IMR-90 (cell line): ENCODE measurements around the gene SSX2IP. TPM values are rescaled to one million over a fixed set of nuclear protein-coding genes. Genes with fewer than 3 reads are reported as not detected.

Source experiments
- ATAC-seq: fragments of 200-7000 bp; cut with Tn5 transposase; 2 replicates; pipeline ENCODE4 v1.9.1; 2020; ENCODE audit warnings: low read depth, mild to moderate bottlenecking, moderate library complexity
- BruUV-seq: library from RNA; stranded (reverse); fragments of 400-500 nt; replicated peaks from 2 replicates; lab custom pipeline; 2021; lab: Mats Ljungman, UMichigan
- CTCF ChIA-PET: fragments of 300-600 bp; formaldehyde crosslinking; extraction: SDS; loops from one replicate; lab custom pipeline; 2021; ENCODE audit warnings: antibody characterized with exemption; lab: Yijun Ruan, JAX
- POLR2A ChIA-PET: fragments of 300-600 bp; sonication (Branson Sonifier 250); formaldehyde crosslinking; loops from one replicate; lab custom pipeline; 2022; ENCODE audit warnings: antibody characterized with exemption; ENCODE audit not compliant: unreplicated experiment; lab: Charles Lee
- DNase-seq: peaks from one replicate; pipeline ENCODE4 v3.0.0; 2013
- H2AFZ ChIP-seq: replicated peaks from 2 replicates; pipeline ENCODE3; 2013; ENCODE audit warnings: low read length, mild to moderate bottlenecking; ENCODE audit not compliant: poor library complexity
- H2AK5ac ChIP-seq: 2 replicates; pipeline ENCODE4 v1.6.1; 2013; ENCODE audit warnings: low read depth, low read length, inconsistent platforms
- H2AK9ac ChIP-seq: replicated peaks from 2 replicates; pipeline ENCODE3; 2013; ENCODE audit warnings: mild to moderate bottlenecking, low read depth, low read length, moderate library complexity; ENCODE audit not compliant: poor library complexity
- H2BK120ac ChIP-seq: 2 replicates; pipeline ENCODE4 v1.6.1; 2013; ENCODE audit warnings: low read depth, low read length, inconsistent platforms
- H2BK15ac ChIP-seq: 3 replicates; pipeline ENCODE4 v1.6.1; 2013; ENCODE audit warnings: low read depth, low read length, inconsistent platforms
- H2BK20ac ChIP-seq: 2 replicates; pipeline ENCODE4 v1.6.1; 2013; ENCODE audit warnings: low read depth, mild to moderate bottlenecking, inconsistent platforms, low read length, moderate library complexity
- H2BK5ac ChIP-seq: 2 replicates; pipeline ENCODE4 v1.6.1; 2013; ENCODE audit warnings: mild to moderate bottlenecking, low read depth, low read length, inconsistent platforms; ENCODE audit not compliant: poor library complexity, severe bottlenecking
- H3K14ac ChIP-seq: replicated peaks from 2 replicates; pipeline ENCODE4 v1.6.1; 2013; ENCODE audit warnings: low read depth, low read length, inconsistent platforms
- H3K18ac ChIP-seq: 2 replicates; pipeline ENCODE4 v1.6.1; 2013; ENCODE audit warnings: low read depth, low read length, control low read depth
- H3K23ac ChIP-seq: 2 replicates; pipeline ENCODE4 v1.6.1; 2013; ENCODE audit warnings: low read depth, low read length, inconsistent platforms
- H3K27ac ChIP-seq: 2 replicates; pipeline ENCODE4 v1.5.1; 2013; ENCODE audit warnings: mild to moderate bottlenecking, control low read depth, low read length; ENCODE audit not compliant: insufficient read depth
- H3K27me3 ChIP-seq: 2 replicates; pipeline ENCODE4 v1.6.1; 2013; ENCODE audit warnings: low read length; ENCODE audit not compliant: control insufficient read depth, insufficient read depth
- H3K36me3 ChIP-seq: 2 replicates; pipeline ENCODE4 v1.6.1; 2013; ENCODE audit warnings: low read length, mixed read lengths; ENCODE audit not compliant: control insufficient read depth, insufficient read depth
- H3K4ac ChIP-seq: 2 replicates; pipeline ENCODE4 v1.6.1; 2013; ENCODE audit warnings: low read depth, low read length, inconsistent platforms
- H3K4me1 ChIP-seq: 2 replicates; pipeline ENCODE4 v1.6.1; 2013; ENCODE audit warnings: low read length, mixed read lengths; ENCODE audit not compliant: control insufficient read depth, insufficient read depth
- H3K4me2 ChIP-seq: 2 replicates; pipeline ENCODE4 v1.6.1; 2013; ENCODE audit warnings: low read depth, mild to moderate bottlenecking, control low read depth, low read length, moderate library complexity
- H3K4me3 ChIP-seq: 2 replicates; pipeline ENCODE4 v1.5.1; 2013; ENCODE audit warnings: low read depth, mild to moderate bottlenecking, control low read depth, low read length, moderate library complexity; ENCODE audit not compliant: insufficient read depth
- H3K56ac ChIP-seq: 2 replicates; pipeline ENCODE4 v1.6.1; 2013; ENCODE audit warnings: low read length, inconsistent platforms; ENCODE audit not compliant: insufficient read depth; ENCODE audit errors: extremely low read depth
- H3K79me1 ChIP-seq, 2 experiments: 2 replicates each; pipeline ENCODE4 v1.6.1; 2013; ENCODE audit warnings: low read length in 2 of 2, inconsistent platforms in 1 of 2, low read depth in 1 of 2
- H3K9ac ChIP-seq: 2 replicates; pipeline ENCODE4 v1.6.1; 2013; ENCODE audit warnings: low read depth, low read length, control low read depth
- H3K9me1 ChIP-seq: 2 replicates; pipeline ENCODE4 v1.6.1; 2013; ENCODE audit warnings: low read length, inconsistent platforms; ENCODE audit not compliant: insufficient read depth
- H3K9me3 ChIP-seq: 2 replicates; pipeline ENCODE4 v1.6.1; 2013; ENCODE audit warnings: low read length; ENCODE audit not compliant: control insufficient read depth, insufficient read depth
- H4K20me1 ChIP-seq: 2 replicates; pipeline ENCODE4 v1.6.1; 2013; ENCODE audit warnings: low read length, inconsistent platforms; ENCODE audit not compliant: insufficient read depth
- H4K5ac ChIP-seq: 2 replicates; pipeline ENCODE4 v1.6.1; 2013; ENCODE audit warnings: mild to moderate bottlenecking, low read depth, low read length, control low read depth
- H4K8ac ChIP-seq, 2 experiments: 2 replicates each; pipeline ENCODE4 v1.6.1; 2013; ENCODE audit warnings: low read depth in 2 of 2, low read length in 2 of 2, control low read depth in 1 of 2, inconsistent platforms in 1 of 2
- H4K91ac ChIP-seq: 2 replicates; pipeline ENCODE4 v1.6.1; 2013; ENCODE audit warnings: low read depth, low read length, inconsistent platforms; ENCODE audit not compliant: insufficient read depth
- BHLHE40 ChIP-seq: fragments of 150-350 bp; IDR thresholded peaks from 2 replicates; pipeline ENCODE4 v1.6.1; 2016; ENCODE audit warnings: mild to moderate bottlenecking, low read depth, low read length
- CEBPB ChIP-seq: IDR thresholded peaks from 2 replicates; pipeline ENCODE4 v1.6.1; 2012; ENCODE audit warnings: low read depth, low read length, improper control_type of control experiment
- CHD1 ChIP-seq: IDR thresholded peaks from 2 replicates; pipeline ENCODE4 v1.6.1; 2012; ENCODE audit warnings: low read depth, low read length, improper control_type of control experiment
- FOS ChIP-seq: fragments of 150-350 bp; IDR thresholded peaks from 2 replicates; pipeline ENCODE4 v1.6.1; 2016; ENCODE audit warnings: low read depth, low read length
- MAFK ChIP-seq: IDR thresholded peaks from 2 replicates; pipeline ENCODE4 v1.6.1; 2012; ENCODE audit warnings: low read depth, low read length, improper control_type of control experiment
- MXI1 ChIP-seq: IDR thresholded peaks from 2 replicates; pipeline ENCODE4 v1.6.1; 2012; ENCODE audit warnings: low read depth, mild to moderate bottlenecking, low read length, moderate library complexity, borderline replicate concordance
- NFE2L2 ChIP-seq: fragments of 150-350 bp; IDR thresholded peaks from 2 replicates; pipeline ENCODE4 v1.6.1; 2016; ENCODE audit warnings: low read depth, mild to moderate bottlenecking, low read length
- POLR2A ChIP-seq: IDR thresholded peaks from 2 replicates; pipeline ENCODE4 v1.6.1; 2012; ENCODE audit warnings: mild to moderate bottlenecking, low read depth, low read length
- RAD21 ChIP-seq: IDR thresholded peaks from 2 replicates; pipeline ENCODE4 v1.6.1; 2012; ENCODE audit warnings: low read length, improper control_type of control experiment
- RCOR1 ChIP-seq: IDR thresholded peaks from 2 replicates; pipeline ENCODE4 v1.6.1; 2012; ENCODE audit warnings: mild to moderate bottlenecking, low read length, improper control_type of control experiment; ENCODE audit not compliant: insufficient replicate concordance
- RFX5 ChIP-seq: IDR thresholded peaks from 2 replicates; pipeline ENCODE4 v1.8.0; 2012; ENCODE audit warnings: low read depth, mild to moderate bottlenecking, low read length, moderate library complexity
- SMC3 ChIP-seq: fragments of 150-350 bp; IDR thresholded peaks from 2 replicates; pipeline ENCODE4 v1.6.1; 2016; ENCODE audit warnings: low read depth, mild to moderate bottlenecking, antibody characterized with exemption, low read length, moderate library complexity
- WGBS, 2 experiments: methylation state at CpG; one replicate each; pipeline versions ENCODE4 v1.1.5 to v1.1.7; 2013; ENCODE audit warnings: missing lambda C conversion rate in 2 of 2; ENCODE audit not compliant: insufficient read length in 1 of 2; ENCODE audit errors: extremely low coverage in 2 of 2; 5-methylcytosine and 5-hydroxymethylcytosine counted together
- dilution Hi-C: fragments of 300-500 bp; cut with HindIII; formaldehyde crosslinking; loops from one replicate; pipeline ENCODE4 v1.14.3; 2018; ENCODE audit warnings: low sequenced_read_pairs; ENCODE audit not compliant: unreplicated experiment
- in situ Hi-C: fragments of 300-500 bp; cut with MboI; formaldehyde crosslinking; loops from 3 replicates; pipeline ENCODE4 v1.14.3; 2019; ENCODE audit warnings: low sequenced_read_pairs, inconsistent platforms, mixed read lengths
- intact Hi-C: fragments of 100-400 bp; cut with micrococcal nuclease; formaldehyde crosslinking; loops from 2 replicates; pipeline ENCODE4 v1.10.0; 2022
- polyA plus RNA-seq, 3 experiments: library from polyadenylated mRNA; depleted of rRNA; stranded (reverse); fragments of >200 nt; gene quantifications; 2 replicates each; pipeline ENCODE4 v1.2.3, GENCODE V29; 2012; ENCODE audit warnings: low replicate concordance in 1 of 3
- total RNA-seq: library from RNA; depleted of rRNA; stranded (reverse); fragments of >200 nt; gene quantifications from 2 replicates; pipeline ENCODE4 v1.2.3, GENCODE V29; 2012
- TF ChIP-seq, protein P1 (sequence below): fragments of 150-350 bp; IDR thresholded peaks from 2 replicates; pipeline ENCODE4 v1.6.1; 2017; ENCODE audit warnings: mild to moderate bottlenecking, antibody characterized with exemption, low read length, low read depth
- TF ChIP-seq, protein P2 (sequence below): conservative IDR thresholded peaks from 2 replicates; pipeline ENCODE4 v1.5.1; 2012; ENCODE audit warnings: mild to moderate bottlenecking, low read depth, low read length, improper control_type of control experiment
- TF ChIP-seq, protein P3 (sequence below): fragments of 150-350 bp; IDR thresholded peaks from 2 replicates; pipeline ENCODE4 v1.6.1; 2016; ENCODE audit warnings: low read depth, mild to moderate bottlenecking, low read length, moderate library complexity, borderline replicate concordance

Gene SSX2IP
- total and polyA plus RNA-seq, 2 of the 4 experiments (the other 2 are of a cell fraction) = 7.7 to 13.4 TPM

DNA sequence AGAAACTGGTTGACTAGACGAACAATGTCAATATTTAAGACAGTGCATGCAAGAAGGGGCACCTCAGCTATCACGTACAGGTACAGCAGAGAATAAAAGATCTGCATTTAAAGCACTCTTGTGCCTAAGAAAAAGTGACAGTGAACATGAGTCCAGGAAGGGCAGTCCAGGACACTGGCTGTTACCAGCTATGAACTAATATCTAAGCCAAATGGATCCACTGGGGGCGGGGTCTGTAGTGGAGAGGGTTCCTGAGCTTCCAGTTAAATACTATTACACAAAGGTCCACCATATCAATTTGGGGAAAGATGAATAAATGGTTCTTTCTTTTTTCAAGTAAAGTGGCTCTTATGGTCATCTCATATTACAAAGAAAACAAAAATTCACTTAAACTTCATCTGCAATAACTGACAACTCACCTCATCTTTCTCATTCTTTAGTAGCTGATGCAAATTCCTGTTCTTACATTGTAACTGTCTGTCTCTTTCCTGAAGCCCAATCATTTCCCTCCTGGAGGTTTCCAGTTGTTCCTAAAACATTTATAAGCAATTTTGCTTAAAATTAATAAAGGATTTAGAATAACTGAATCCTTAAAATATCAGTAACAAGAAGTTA, 24.5 kb downstream of the SSX2IP start:
- H3K36me3 ChIP-seq = peaks cover 5% of the 10 kb centered on the region; the same call in 1 of the 2 replicates
- H2AK5ac ChIP-seq = no peak overlapping the region
- no peak overlapping the region for H3K4me2 ChIP-seq
- no peak overlapping the region for H3K56ac ChIP-seq
- H3K79me1 ChIP-seq = peaks cover 9 to 10% of the 10 kb centered on the region in 2 experiments; a peak in 2 of 4 replicates
- BruUV-seq = no TSS peak
- H3K4me3 ChIP-seq = no peak overlapping the region
- no peak overlapping the region for H3K14ac ChIP-seq
- no peak overlapping the region for H4K5ac ChIP-seq
- in situ Hi-C loops (no loop called here), dilution Hi-C loops (no loop called here), intact Hi-C loops (loop anchor here (5.0 kb wide), 1 partner anchor 86 kb away; no protein-coding TSS in a partner anchor)
- no peak overlapping the region for H2BK20ac ChIP-seq
- H4K20me1 ChIP-seq = no peaks in the 10 kb centered on the region
- no peak overlapping the region for H4K91ac ChIP-seq
- H2BK5ac ChIP-seq = no peak overlapping the region
- no peak overlapping the region for H3K18ac ChIP-seq
- H2BK120ac ChIP-seq = 0 out of 2 replicates have a peak overlapping the region, but pooled peaks have one; percentile 62
- no peak overlapping the region for H3K27ac ChIP-seq
- ChIA-PET CTCF (interaction anchor here (0.6 to 0.9 kb wide), 2 partner anchors 9 to 162 kb away, joined by 3 to 4 read pairs; no protein-coding TSS in a partner anchor), POLR2A (no interaction called here)
- no peak overlapping the region for H3K9ac ChIP-seq
- H4K8ac ChIP-seq = peak overlapping the region in 1 of 2 experiments; percentile 28; a peak in 1 of 4 replicates
- ATAC-seq (peak; percentile 40), DNase-seq (peak; percentile 60)
- peak overlapping the region; percentile 54; the same call in 1 of the 2 replicates for H3K4ac ChIP-seq
- 95% methylated on average over 2 of the region's 3 CpGs; no CpG with 5 or more reads in 1 of the 2 experiments for WGBS, 2 experiments
- H3K23ac ChIP-seq = no peak overlapping the region
- H3K4me1 ChIP-seq = no peaks in the 10 kb centered on the region
- no peaks in the 10 kb centered on the region for H3K27me3 ChIP-seq
- TF ChIP-seq, protein P1, sequence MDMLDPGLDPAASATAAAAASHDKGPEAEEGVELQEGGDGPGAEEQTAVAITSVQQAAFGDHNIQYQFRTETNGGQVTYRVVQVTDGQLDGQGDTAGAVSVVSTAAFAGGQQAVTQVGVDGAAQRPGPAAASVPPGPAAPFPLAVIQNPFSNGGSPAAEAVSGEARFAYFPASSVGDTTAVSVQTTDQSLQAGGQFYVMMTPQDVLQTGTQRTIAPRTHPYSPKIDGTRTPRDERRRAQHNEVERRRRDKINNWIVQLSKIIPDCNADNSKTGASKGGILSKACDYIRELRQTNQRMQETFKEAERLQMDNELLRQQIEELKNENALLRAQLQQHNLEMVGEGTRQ = no peak
- TF ChIP-seq CEBPB = no peak
- no peak for TF ChIP-seq SMC3
- no peak for TF ChIP-seq MAFK
- TF ChIP-seq RAD21 = no peak
- TF ChIP-seq, protein P2, sequence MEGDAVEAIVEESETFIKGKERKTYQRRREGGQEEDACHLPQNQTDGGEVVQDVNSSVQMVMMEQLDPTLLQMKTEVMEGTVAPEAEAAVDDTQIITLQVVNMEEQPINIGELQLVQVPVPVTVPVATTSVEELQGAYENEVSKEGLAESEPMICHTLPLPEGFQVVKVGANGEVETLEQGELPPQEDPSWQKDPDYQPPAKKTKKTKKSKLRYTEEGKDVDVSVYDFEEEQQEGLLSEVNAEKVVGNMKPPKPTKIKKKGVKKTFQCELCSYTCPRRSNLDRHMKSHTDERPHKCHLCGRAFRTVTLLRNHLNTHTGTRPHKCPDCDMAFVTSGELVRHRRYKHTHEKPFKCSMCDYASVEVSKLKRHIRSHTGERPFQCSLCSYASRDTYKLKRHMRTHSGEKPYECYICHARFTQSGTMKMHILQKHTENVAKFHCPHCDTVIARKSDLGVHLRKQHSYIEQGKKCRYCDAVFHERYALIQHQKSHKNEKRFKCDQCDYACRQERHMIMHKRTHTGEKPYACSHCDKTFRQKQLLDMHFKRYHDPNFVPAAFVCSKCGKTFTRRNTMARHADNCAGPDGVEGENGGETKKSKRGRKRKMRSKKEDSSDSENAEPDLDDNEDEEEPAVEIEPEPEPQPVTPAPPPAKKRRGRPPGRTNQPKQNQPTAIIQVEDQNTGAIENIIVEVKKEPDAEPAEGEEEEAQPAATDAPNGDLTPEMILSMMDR = no peak
- no peak for TF ChIP-seq BHLHE40
- no peak for TF ChIP-seq MXI1
- no peak for TF ChIP-seq FOS
- TF ChIP-seq RFX5 = no peak
- TF ChIP-seq POLR2A = no peak
- TF ChIP-seq, protein P3, sequence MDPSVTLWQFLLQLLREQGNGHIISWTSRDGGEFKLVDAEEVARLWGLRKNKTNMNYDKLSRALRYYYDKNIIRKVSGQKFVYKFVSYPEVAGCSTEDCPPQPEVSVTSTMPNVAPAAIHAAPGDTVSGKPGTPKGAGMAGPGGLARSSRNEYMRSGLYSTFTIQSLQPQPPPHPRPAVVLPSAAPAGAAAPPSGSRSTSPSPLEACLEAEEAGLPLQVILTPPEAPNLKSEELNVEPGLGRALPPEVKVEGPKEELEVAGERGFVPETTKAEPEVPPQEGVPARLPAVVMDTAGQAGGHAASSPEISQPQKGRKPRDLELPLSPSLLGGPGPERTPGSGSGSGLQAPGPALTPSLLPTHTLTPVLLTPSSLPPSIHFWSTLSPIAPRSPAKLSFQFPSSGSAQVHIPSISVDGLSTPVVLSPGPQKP = no peak
- no peak for TF ChIP-seq NFE2L2
- no peak for TF ChIP-seq RCOR1
- no peak for TF ChIP-seq CHD1
- no peak overlapping the region for H2AFZ ChIP-seq
- H3K9me1 ChIP-seq = peaks cover 3% of the 10 kb centered on the region; the same call in 1 of the 2 replicates
- H2AK9ac ChIP-seq = no peak overlapping the region
- 0 out of 3 replicates have a peak overlapping the region, but pooled peaks have one; percentile 5 for H2BK15ac ChIP-seq
- H3K9me3 ChIP-seq = no peaks in the 10 kb centered on the region
